Measurements from ENCODE around the gene HMGCS1. TPM values are rescaled to one million over a fixed set of nuclear protein-coding genes. Genes with fewer than 3 reads are reported as not detected.

The HMGCS1 gene
- total RNA-seq, 1 donor from 2014 or later, result 64.3 TPM

- H3K4me3 ChIP-seq (ENCODE audit: low read depth, low read length), result no peak overlapping the region
- TF ChIP-seq CTCF (IDR thresholded peaks at IDR 0.05; ENCODE audit: insufficient read depth, low read length, poor library complexity, severe bottlenecking), result no peak
- no peaks in the 10 kb centered on the region for H3K27me3 ChIP-seq (ENCODE audit: control insufficient read depth, insufficient read depth, low read length)
- DNase-seq (ENCODE audit: low read depth), result no peak
- no peaks in the 10 kb centered on the region for H3K36me3 ChIP-seq (ENCODE audit: control insufficient read depth, insufficient read depth, low read length)
Observed at GRCh38 chr5:43354774-43355173, 41.6 kb upstream of the HMGCS1 start.

GRCh38 chr5:43353668-43354067 is 40.5 kb upstream of the HMGCS1 start:
- Histone ChIP-seq H3K36me3 (ENCODE audit: control insufficient read depth, insufficient read depth, low read length) (no peaks in the 10 kb centered on the region), H3K27me3 (ENCODE audit: control insufficient read depth, insufficient read depth, low read length) (peaks cover 2% of the 10 kb centered on the region), H3K4me3 (ENCODE audit: low read depth, low read length) (no peak overlapping the region)
- TF ChIP-seq CTCF (IDR thresholded peaks at IDR 0.05; ENCODE audit: insufficient read depth, low read length, poor library complexity, severe bottlenecking), result no peak
- DNase-seq (ENCODE audit: low read depth), result no peak

GRCh38 chr5:43352915-43353314 is 39.7 kb upstream of the HMGCS1 start:
- no peaks in the 10 kb centered on the region for H3K36me3 ChIP-seq (ENCODE audit: control insufficient read depth, insufficient read depth, low read length)

GRCh38 chr5:43352131-43352530 is 38.9 kb upstream of the HMGCS1 start:
- no peaks in the 10 kb centered on the region for H3K36me3 ChIP-seq (ENCODE audit: control insufficient read depth, insufficient read depth, low read length)
- no peak for TF ChIP-seq CTCF (IDR thresholded peaks at IDR 0.05; ENCODE audit: insufficient read depth, low read length, poor library complexity, severe bottlenecking)
- no peak for DNase-seq (ENCODE audit: low read depth)
- H3K27me3 ChIP-seq (ENCODE audit: control insufficient read depth, insufficient read depth, low read length), result peaks cover 2% of the 10 kb centered on the region
- no peak overlapping the region for H3K4me3 ChIP-seq (ENCODE audit: low read depth, low read length)

More at GRCh38 chr5:43352915-43353314, 39.7 kb upstream of the HMGCS1 start:
- Histone ChIP-seq H3K4me3 (ENCODE audit: low read depth, low read length) (no peak overlapping the region), H3K27me3 (ENCODE audit: control insufficient read depth, insufficient read depth, low read length) (peaks cover 2% of the 10 kb centered on the region)
- TF ChIP-seq CTCF (IDR thresholded peaks at IDR 0.05; ENCODE audit: insufficient read depth, low read length, poor library complexity, severe bottlenecking), result no peak
- no peak for DNase-seq (ENCODE audit: low read depth)

GRCh38 chr5:43348861-43349363 is 35.7 kb upstream of the HMGCS1 start:
- TF ChIP-seq CTCF (IDR thresholded peaks at IDR 0.05; ENCODE audit: insufficient read depth, low read length, poor library complexity, severe bottlenecking), result no peak
- Histone ChIP-seq H3K36me3 (ENCODE audit: control insufficient read depth, insufficient read depth, low read length) (no peaks in the 10 kb centered on the region), H3K4me3 (ENCODE audit: low read depth, low read length) (no peak overlapping the region), H3K27me3 (ENCODE audit: control insufficient read depth, insufficient read depth, low read length) (peaks cover 2% of the 10 kb centered on the region)
- DNase-seq (ENCODE audit: low read depth), result no peak

- no peak for DNase-seq (ENCODE audit: low read depth)
- Histone ChIP-seq H3K36me3 (ENCODE audit: control insufficient read depth, insufficient read depth, low read length) (no peaks in the 10 kb centered on the region), H3K4me3 (ENCODE audit: low read depth, low read length) (no peak overlapping the region), H3K27me3 (ENCODE audit: control insufficient read depth, insufficient read depth, low read length) (peaks cover 2% of the 10 kb centered on the region)
- no peak for TF ChIP-seq CTCF (IDR thresholded peaks at IDR 0.05; ENCODE audit: insufficient read depth, low read length, poor library complexity, severe bottlenecking)
Observed at GRCh38 chr5:43348207-43348606, 35.0 kb upstream of the HMGCS1 start.

Measured in kidney epithelial cell (primary cell).